Keratinocyte (primary cell): ENCODE data around the gene C21orf58. TPM values are rescaled to one million over a fixed set of nuclear protein-coding genes. Genes with fewer than 3 reads are reported as not detected.

ENCODE experiments used
- DNase-seq: peaks from one replicate; pipeline ENCODE4 v3.0.0-alpha.2; 2011; ENCODE audit warnings: low read depth, missing footprints, low spot score
- FAIRE-seq: peaks from 2 replicates; lab custom pipeline; 2011; peaks lifted over from hg19 to GRCh38; lab: Jason Lieb, UNC
- H2AFZ ChIP-seq: 2 replicates; pipeline ENCODE4 v1.6.0; 2012; ENCODE audit warnings: low read length, control low read depth, inconsistent platforms; ENCODE audit not compliant: control insufficient read depth
- H3K27ac ChIP-seq: 2 replicates; pipeline ENCODE4 v1.5.1; 2011; ENCODE audit warnings: low read length; ENCODE audit not compliant: control insufficient read depth, insufficient read depth
- H3K27me3 ChIP-seq: 3 replicates; pipeline ENCODE4 v1.6.0; 2011; ENCODE audit warnings: low read length; ENCODE audit not compliant: control insufficient read depth, insufficient read depth; ENCODE audit errors: extremely low read depth
- H3K36me3 ChIP-seq, 2 experiments: 2 replicates in 1 of 2; 3 replicates in 1 of 2; pipeline ENCODE4 v1.5.1; 2011; ENCODE audit warnings: low read length in 2 of 2, mild to moderate bottlenecking in 1 of 2; ENCODE audit not compliant: control insufficient read depth in 2 of 2, insufficient read depth in 2 of 2; ENCODE audit errors: extremely low read depth in 1 of 2
- H3K4me1 ChIP-seq: 3 replicates; pipeline ENCODE4 v1.5.1; 2011; ENCODE audit warnings: low read length; ENCODE audit not compliant: control insufficient read depth, insufficient read depth; ENCODE audit errors: extremely low read depth
- H3K4me2 ChIP-seq: 3 replicates; pipeline ENCODE4 v1.6.0; 2011; ENCODE audit warnings: low read depth, low read length; ENCODE audit not compliant: control insufficient read depth, insufficient read depth; ENCODE audit errors: extremely low read depth
- H3K4me3 ChIP-seq, 3 experiments: fragments of 200-600 bp in 1 of 3; sonication (generic) in 1 of 3; 2 replicates in 2 of 3; 3 replicates in 1 of 3; pipeline ENCODE4 v1.5.1; 2011 to 2016; ENCODE audit warnings: low read length in 3 of 3, mild to moderate bottlenecking in 3 of 3, control low read depth in 2 of 3, inconsistent platforms in 1 of 3, low read depth in 1 of 3, mixed read lengths in 1 of 3, mixed run types in 1 of 3, moderate library complexity in 1 of 3; ENCODE audit not compliant: control insufficient read depth in 2 of 3, insufficient read depth in 2 of 3; ENCODE audit errors: extremely low read depth in 1 of 3
- H3K79me2 ChIP-seq: 2 replicates; pipeline ENCODE4 v1.6.0; 2012; ENCODE audit warnings: low read length; ENCODE audit not compliant: control insufficient read depth, insufficient read depth
- H3K9ac ChIP-seq: 3 replicates; pipeline ENCODE4 v1.6.0; 2011; ENCODE audit warnings: low read length; ENCODE audit not compliant: control insufficient read depth, insufficient read depth; ENCODE audit errors: extremely low read depth
- H3K9me1 ChIP-seq: 3 replicates; pipeline ENCODE4 v1.6.0; 2011; ENCODE audit warnings: low read length; ENCODE audit not compliant: control insufficient read depth, insufficient read depth; ENCODE audit errors: extremely low read depth
- H3K9me3 ChIP-seq: 2 replicates; pipeline ENCODE4 v1.5.1; 2012; ENCODE audit warnings: low read depth, low read length; ENCODE audit not compliant: control insufficient read depth
- H4K20me1 ChIP-seq: 3 replicates; pipeline ENCODE4 v1.6.0; 2011; ENCODE audit warnings: low read length; ENCODE audit not compliant: control insufficient read depth, insufficient read depth; ENCODE audit errors: extremely low read depth
- CTCF ChIP-seq, 3 experiments: IDR thresholded peaks in 1 of 3; conservative IDR thresholded peaks in 1 of 3; optimal IDR thresholded peaks in 1 of 3; 2 replicates in 2 of 3; 3 replicates in 1 of 3; pipeline versions ENCODE3 to v1.5.1; 2011; ENCODE audit warnings: low read length in 3 of 3, mild to moderate bottlenecking in 3 of 3, moderate library complexity in 2 of 3, control low read depth in 1 of 3, inconsistent platforms in 1 of 3; ENCODE audit not compliant: insufficient read depth in 2 of 3; ENCODE audit errors: extremely low read depth in 1 of 3
- EZH2 ChIP-seq: IDR thresholded peaks from one replicate; pipeline ENCODE4 v1.6.1; 2012; ENCODE audit warnings: inconsistent platforms, mild to moderate bottlenecking, low read length, moderate library complexity
- dilution Hi-C: fragments of 300-500 bp; cut with MboI; formaldehyde crosslinking; loops from one replicate; pipeline ENCODE4 v1.7.0; 2020; ENCODE audit warnings: low sequenced_read_pairs; ENCODE audit not compliant: extremely low pct_ligation_motif_present
- polyA plus RNA-seq, 5 experiments: library from polyadenylated mRNA; depleted of rRNA in 3 of 5; stranded (reverse) in 3 of 5; stranded (forward) in 1 of 5; unstranded in 1 of 5; fragments of >200 nt; gene quantifications; 1 replicate in 1 of 5; 2 replicates in 3 of 5; 3 replicates in 1 of 5; pipeline versions ENCODE4 v1.2.1 to v1.2.3, GENCODE V29; 2011 to 2012; ENCODE audit warnings: missing spikeins in 2 of 5, low read depth in 1 of 5, low replicate concordance in 1 of 5

Gene C21orf58
- polyA plus RNA-seq, 1 donor (not counting 4 experiments of a cell fraction or from before 2014, with no cell fraction given), result 1.2 TPM

- FAIRE-seq, result no peak
- peaks cover 35 to 48% of the 10 kb centered on the region in 2 experiments for H3K36me3 ChIP-seq
Observed at GRCh38 chr21:46265736-46266525, 57.7 kb downstream of the C21orf58 start.

GRCh38 chr21:46264690-46265144 is 59.0 kb downstream of the C21orf58 start:
- TF ChIP-seq CTCF (optimal IDR thresholded peaks at IDR 0.05 in 1 of 3, IDR thresholded peaks at IDR 0.05 in 1 of 3, conservative IDR thresholded peaks at IDR 0.05 in 1 of 3; ENCODE audit: extremely low read depth in 1 of 3, insufficient read depth in 2 of 3, low read length in 3 of 3), result no peak
- no peak for TF ChIP-seq EZH2
- no peak overlapping the region for H3K4me2 ChIP-seq
- H3K9ac ChIP-seq, result no peak overlapping the region
- H3K36me3 ChIP-seq, result peaks cover 41 to 52% of the 10 kb centered on the region in 2 experiments
- no peaks in the 10 kb centered on the region for H3K79me2 ChIP-seq
- H3K4me3 ChIP-seq, result no peak overlapping the region
- H3K4me1 ChIP-seq, result no peaks in the 10 kb centered on the region
- H3K27me3 ChIP-seq, result no peaks in the 10 kb centered on the region
- peaks cover 7% of the 10 kb centered on the region for H4K20me1 ChIP-seq
- FAIRE-seq (no peak), DNase-seq (no peak)
- no peak overlapping the region for H3K27ac ChIP-seq
- H3K9me1 ChIP-seq, result no peaks in the 10 kb centered on the region
- dilution Hi-C loops, result no loop called here
- H2AFZ ChIP-seq, result no peak overlapping the region
- H3K9me3 ChIP-seq, result no peaks in the 10 kb centered on the region

More at GRCh38 chr21:46265736-46266525, 57.7 kb downstream of the C21orf58 start:
- dilution Hi-C loops, result no loop called here
- TF ChIP-seq CTCF (optimal IDR thresholded peaks at IDR 0.05 in 1 of 3, IDR thresholded peaks at IDR 0.05 in 1 of 3, conservative IDR thresholded peaks at IDR 0.05 in 1 of 3; ENCODE audit: extremely low read depth in 1 of 3, insufficient read depth in 2 of 3, low read length in 3 of 3), result no peak
- TF ChIP-seq EZH2, result no peak
- Histone ChIP-seq H3K27ac (no peak overlapping the region), H4K20me1 (peaks cover 7% of the 10 kb centered on the region), H3K9ac (no peak overlapping the region), H3K4me3 (no peak overlapping the region), H3K79me2 (no peaks in the 10 kb centered on the region), H3K9me1 (no peaks in the 10 kb centered on the region), H2AFZ (no peak overlapping the region), H3K4me2 (no peak overlapping the region), H3K9me3 (no peaks in the 10 kb centered on the region), H3K27me3 (no peaks in the 10 kb centered on the region), H3K4me1 (no peaks in the 10 kb centered on the region)
- DNase-seq, result no peak
